ENCODE measurements around the gene THSD4. TPM values are rescaled to one million over a fixed set of nuclear protein-coding genes. Genes with fewer than 3 reads are reported as not detected.
"Not testable (repeated sequence)": the region's sequence is repeated elsewhere in the genome, so short reads cannot be mapped to it uniquely, and the experiment has no call there.

Gene THSD4
- total and polyA plus RNA-seq, 2 donors, result 23.9 to 75.1 TPM

GRCh38 chr15:71718116-71718910, 603.0 kb downstream of the THSD4 start:
- 86% methylated on average over 13 of the region's 13 CpGs for WGBS
- H3K4me1 ChIP-seq (ENCODE audit: insufficient read depth), result peaks cover 1% of the 10 kb centered on the region
- no peaks in the 10 kb centered on the region for H3K36me3 ChIP-seq (ENCODE audit: insufficient read depth)
- no peak overlapping the region for H3K27ac ChIP-seq (ENCODE audit: low read depth)
- no peak overlapping the region for H3K4me3 ChIP-seq (ENCODE audit: low read depth, low read length)
- no peak for DNase-seq (ENCODE audit: extremely low spot score)

- no peaks in the 10 kb centered on the region for H3K4me1 ChIP-seq (ENCODE audit: insufficient read depth)
- DNase-seq (ENCODE audit: extremely low spot score), result no peak
- no peak overlapping the region for H3K4me3 ChIP-seq (ENCODE audit: low read depth, low read length)
- no peak overlapping the region for H3K27ac ChIP-seq (ENCODE audit: low read depth)
- no peaks in the 10 kb centered on the region for H3K36me3 ChIP-seq (ENCODE audit: insufficient read depth)
Observed at GRCh38 chr15:71723344-71723743, 608.1 kb downstream of the THSD4 start.

GRCh38 chr15:71725207-71725955, 610.1 kb downstream of the THSD4 start:
- H3K36me3 ChIP-seq (ENCODE audit: insufficient read depth); H3K4me3 ChIP-seq (ENCODE audit: low read depth, low read length); DNase-seq (ENCODE audit: extremely low spot score); H3K27ac ChIP-seq (ENCODE audit: low read depth); H3K4me1 ChIP-seq (ENCODE audit: insufficient read depth): not testable (repeated sequence)
- 89% methylated on average over 4 of the region's 4 CpGs for WGBS

- no peak for DNase-seq (ENCODE audit: extremely low spot score)
- WGBS, result 56% methylated on average over 3 of the region's 3 CpGs
- H3K27ac ChIP-seq (ENCODE audit: low read depth), result no peak overlapping the region
Observed at GRCh38 chr15:71728881-71729280, 613.6 kb downstream of the THSD4 start.

GRCh38 chr15:71729319-71729718, 614.0 kb downstream of the THSD4 start:
- DNase-seq (ENCODE audit: extremely low spot score), result no peak
- WGBS, result 61% methylated on average over 2 of the region's 2 CpGs
- H3K27ac ChIP-seq (ENCODE audit: low read depth), result no peak overlapping the region
- H3K4me1 ChIP-seq (ENCODE audit: insufficient read depth), result no peaks in the 10 kb centered on the region
- no peaks in the 10 kb centered on the region for H3K36me3 ChIP-seq (ENCODE audit: insufficient read depth)
- H3K4me3 ChIP-seq (ENCODE audit: low read depth, low read length), result no peak overlapping the region

More at GRCh38 chr15:71728881-71729280, 613.6 kb downstream of the THSD4 start:
- Histone ChIP-seq H3K4me1 (ENCODE audit: insufficient read depth) (no peaks in the 10 kb centered on the region), H3K4me3 (ENCODE audit: low read depth, low read length) (no peak overlapping the region), H3K36me3 (ENCODE audit: insufficient read depth) (no peaks in the 10 kb centered on the region)

- H3K27ac ChIP-seq (ENCODE audit: low read depth), result no peak overlapping the region
- no peak overlapping the region for H3K4me3 ChIP-seq (ENCODE audit: low read depth, low read length)
- WGBS, result 45% methylated on average over 15 of the region's 15 CpGs
- H3K4me1 ChIP-seq (ENCODE audit: insufficient read depth), result no peaks in the 10 kb centered on the region
- DNase-seq (ENCODE audit: extremely low spot score), result no peak
- H3K36me3 ChIP-seq (ENCODE audit: insufficient read depth), result no peaks in the 10 kb centered on the region
Observed at GRCh38 chr15:71730277-71731144, 615.2 kb downstream of the THSD4 start.

GRCh38 chr15:71732636-71733035, 617.4 kb downstream of the THSD4 start:
- DNase-seq (ENCODE audit: extremely low spot score), result no peak
- Histone ChIP-seq H3K27ac (ENCODE audit: low read depth) (no peak overlapping the region), H3K4me1 (ENCODE audit: insufficient read depth) (no peaks in the 10 kb centered on the region), H3K36me3 (ENCODE audit: insufficient read depth) (no peaks in the 10 kb centered on the region), H3K4me3 (ENCODE audit: low read depth, low read length) (no peak overlapping the region)
- WGBS, result 70% methylated on average over 2 of the region's 2 CpGs

GRCh38 chr15:71733122-71733521, 617.9 kb downstream of the THSD4 start:
- Histone ChIP-seq H3K36me3 (ENCODE audit: insufficient read depth) (no peaks in the 10 kb centered on the region), H3K4me3 (ENCODE audit: low read depth, low read length) (no peak overlapping the region), H3K4me1 (ENCODE audit: insufficient read depth) (no peaks in the 10 kb centered on the region), H3K27ac (ENCODE audit: low read depth) (no peak overlapping the region)
- 91% methylated on average over 1 of the region's 1 CpG for WGBS
- no peak for DNase-seq (ENCODE audit: extremely low spot score)

- Histone ChIP-seq H3K27ac (ENCODE audit: low read depth) (no peak overlapping the region), H3K36me3 (ENCODE audit: insufficient read depth) (no peaks in the 10 kb centered on the region), H3K4me3 (ENCODE audit: low read depth, low read length) (no peak overlapping the region), H3K4me1 (ENCODE audit: insufficient read depth) (no peaks in the 10 kb centered on the region)
- 88% methylated on average over 4 of the region's 4 CpGs for WGBS
- DNase-seq (ENCODE audit: extremely low spot score), result no peak
Observed at GRCh38 chr15:71734709-71735384, 619.6 kb downstream of the THSD4 start.

GRCh38 chr15:71735385-71735757, 620.1 kb downstream of the THSD4 start:
- H3K36me3 ChIP-seq (ENCODE audit: insufficient read depth), result no peaks in the 10 kb centered on the region
- H3K27ac ChIP-seq (ENCODE audit: low read depth), result no peak overlapping the region
- DNase-seq (ENCODE audit: extremely low spot score), result no peak
- WGBS, result 93% methylated on average over 2 of the region's 2 CpGs
- H3K4me3 ChIP-seq (ENCODE audit: low read depth, low read length), result no peak overlapping the region
- no peaks in the 10 kb centered on the region for H3K4me1 ChIP-seq (ENCODE audit: insufficient read depth)

- Histone ChIP-seq H3K4me3 (ENCODE audit: low read depth, low read length) (no peak overlapping the region), H3K4me1 (ENCODE audit: insufficient read depth) (no peaks in the 10 kb centered on the region), H3K36me3 (ENCODE audit: insufficient read depth) (no peaks in the 10 kb centered on the region), H3K27ac (ENCODE audit: low read depth) (no peak overlapping the region)
- WGBS, result 84% methylated on average over 6 of the region's 6 CpGs
- DNase-seq (ENCODE audit: extremely low spot score), result no peak
Observed at GRCh38 chr15:71736286-71736947, 621.1 kb downstream of the THSD4 start.

GRCh38 chr15:71737761-71738160, 622.5 kb downstream of the THSD4 start:
- 95% methylated on average over 16 of the region's 16 CpGs for WGBS
- no peaks in the 10 kb centered on the region for H3K4me1 ChIP-seq (ENCODE audit: insufficient read depth)
- no peak overlapping the region for H3K27ac ChIP-seq (ENCODE audit: low read depth)
- no peak for DNase-seq (ENCODE audit: extremely low spot score)
- H3K4me3 ChIP-seq (ENCODE audit: low read depth, low read length), result no peak overlapping the region
- H3K36me3 ChIP-seq (ENCODE audit: insufficient read depth), result no peaks in the 10 kb centered on the region

- Histone ChIP-seq H3K36me3 (ENCODE audit: insufficient read depth) (no peaks in the 10 kb centered on the region), H3K27ac (ENCODE audit: low read depth) (no peak overlapping the region), H3K4me3 (ENCODE audit: low read depth, low read length) (no peak overlapping the region), H3K4me1 (ENCODE audit: insufficient read depth) (no peaks in the 10 kb centered on the region)
- WGBS, result 58% methylated on average over 1 of the region's 1 CpG
- DNase-seq (ENCODE audit: extremely low spot score), result no peak
Observed at GRCh38 chr15:71739355-71739754, 624.1 kb downstream of the THSD4 start.
